HL-60 (cell line): ENCODE data around the gene ZBTB1.

Experiments
- CTCF ChIP-seq: IDR thresholded peaks from one replicate; pipeline ENCODE4 v1.5.1; 2011; ENCODE audit warnings: low read length, control low read depth, inconsistent platforms; ENCODE audit not compliant: insufficient read depth
- REST ChIP-seq: IDR thresholded peaks from 2 replicates; pipeline ENCODE4 v1.6.1; 2012; ENCODE audit warnings: low read depth; ENCODE audit not compliant: insufficient replicate concordance

- TF ChIP-seq CTCF (no peak), REST (no peak)
These were observed 41.4 kb upstream of the ZBTB1 start for GRCh38 chr14:64463195-64463594.
